ENCODE results near the gene CORO2A.
"Not testable (repeated sequence)": the region's sequence is repeated elsewhere in the genome, so short reads cannot be mapped to it uniquely, and the experiment has no call there.

Gene CORO2A

DNA sequence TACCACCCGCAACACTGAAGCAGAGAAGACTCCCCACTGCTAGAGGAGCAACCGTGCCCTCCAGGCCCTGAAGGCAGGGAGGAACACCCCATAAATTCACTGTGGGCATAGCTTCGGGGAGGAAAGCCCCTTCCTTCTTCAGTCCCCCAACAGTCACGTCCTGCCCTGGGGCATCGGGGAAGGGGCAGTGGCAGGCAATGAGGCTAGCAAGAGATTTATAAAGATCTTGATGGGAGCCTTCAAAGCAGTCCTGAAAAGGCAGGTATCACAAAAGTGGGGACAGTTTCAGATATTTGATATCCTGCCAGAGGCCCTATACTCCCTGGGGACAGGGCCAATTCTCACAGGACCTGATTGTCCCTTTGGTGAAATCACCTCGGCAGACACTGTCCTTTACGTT, 56.5 kb downstream of the CORO2A start:
- DNase-seq (ENCODE audit: low read depth), result no peak

DNA sequence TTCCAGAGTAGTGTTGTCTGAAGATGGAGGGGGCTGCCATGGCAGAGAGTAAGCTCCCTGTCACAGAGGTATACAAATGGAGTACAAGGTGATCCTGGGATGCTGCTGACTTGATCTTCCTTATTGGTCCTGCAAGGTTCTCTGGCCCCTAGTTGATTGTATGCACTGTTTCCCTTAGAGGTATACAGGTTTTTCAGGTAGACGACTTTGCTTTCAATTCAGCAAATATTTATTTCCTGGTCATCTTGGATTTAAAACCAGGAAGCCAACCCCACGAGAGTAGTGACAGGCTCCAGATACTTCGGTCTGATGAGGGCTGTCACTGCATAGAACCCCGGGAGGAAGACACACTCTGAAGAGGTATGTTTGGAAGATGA, 56.9 kb downstream of the CORO2A start:
- no peak for DNase-seq (ENCODE audit: low read depth)

DNA sequence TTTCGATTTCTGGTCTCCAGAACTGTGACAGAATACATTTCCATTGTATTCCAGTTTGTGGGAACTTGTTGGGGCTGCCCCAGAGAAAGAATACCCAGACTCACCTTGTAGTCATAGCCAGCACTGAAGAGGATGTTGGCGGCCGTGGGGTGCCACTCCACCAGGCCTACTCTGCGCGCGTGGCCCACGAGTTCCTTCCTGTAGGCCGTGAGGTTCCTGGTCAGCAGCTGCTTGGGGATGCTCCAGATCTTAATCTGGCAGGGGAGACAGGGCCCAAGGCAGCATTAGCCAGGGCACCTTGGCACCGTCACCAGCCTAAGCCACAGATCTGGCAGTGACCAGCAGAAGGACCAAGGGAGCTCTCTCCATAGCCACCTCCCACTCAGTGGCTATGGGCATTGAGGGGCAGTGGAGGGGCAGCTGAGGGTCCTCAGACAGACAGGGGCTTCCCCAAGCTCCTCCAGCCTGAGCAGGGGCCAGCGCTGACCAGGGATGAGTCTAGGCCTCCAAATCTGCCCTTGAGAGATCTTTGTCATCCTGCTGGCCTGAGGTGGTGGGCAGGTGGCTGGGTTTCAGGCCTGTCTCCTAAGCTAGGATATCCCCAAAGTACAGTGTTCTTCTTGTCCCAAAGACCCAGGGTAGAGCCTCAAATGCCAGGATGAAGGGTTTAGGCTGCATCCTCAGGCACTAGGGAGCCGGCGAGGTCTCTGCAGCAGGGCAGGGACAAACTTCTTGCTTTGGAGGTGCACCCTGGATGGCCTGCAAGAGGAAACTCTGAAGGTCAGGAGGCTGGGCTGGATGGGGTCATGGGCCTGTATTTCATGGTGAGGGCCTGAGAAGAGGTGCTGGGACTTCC, 57.5 kb downstream of the CORO2A start:
- no peak for DNase-seq (ENCODE audit: low read depth)

DNA sequence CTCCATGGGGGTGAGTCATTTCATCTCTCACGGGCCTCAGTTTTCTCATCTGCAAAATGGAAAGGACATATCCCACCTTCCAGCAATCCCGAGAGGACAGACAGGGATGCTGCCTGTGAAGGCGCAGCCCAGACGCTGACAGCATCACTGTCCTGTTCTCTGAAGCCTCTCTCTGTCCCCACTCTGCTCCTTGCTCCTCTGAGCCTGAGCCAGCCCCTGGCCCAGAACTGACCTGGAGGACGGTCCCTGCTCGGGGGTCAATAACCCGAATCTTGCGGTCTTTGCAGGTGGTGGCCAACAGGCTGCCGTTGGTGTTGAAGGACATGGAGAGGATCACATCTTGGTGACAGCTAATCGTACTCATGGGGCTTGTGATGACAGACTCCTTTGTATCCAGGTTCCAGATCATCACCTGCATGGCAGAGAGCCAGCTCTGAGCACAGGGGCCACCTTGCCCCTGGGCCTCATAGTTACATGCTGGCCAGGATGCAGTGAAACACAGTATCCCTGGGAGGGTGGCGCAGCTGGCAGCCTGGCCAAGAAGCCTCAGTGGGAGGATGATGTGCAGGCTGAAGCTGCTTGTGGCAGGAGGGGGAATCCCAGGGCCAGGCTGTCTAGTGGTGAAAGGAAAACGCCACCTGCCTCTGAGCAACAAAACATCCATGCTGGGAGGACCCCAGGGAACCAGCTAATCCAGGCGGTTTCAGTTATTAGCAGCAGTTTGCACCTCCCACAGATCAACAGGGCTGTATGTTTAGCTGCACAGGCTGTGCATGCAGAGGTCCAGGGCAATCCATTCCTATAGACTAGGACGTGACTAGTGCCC, 59.4 kb downstream of the CORO2A start:
- DNase-seq (ENCODE audit: low read depth), result no peak

DNA sequence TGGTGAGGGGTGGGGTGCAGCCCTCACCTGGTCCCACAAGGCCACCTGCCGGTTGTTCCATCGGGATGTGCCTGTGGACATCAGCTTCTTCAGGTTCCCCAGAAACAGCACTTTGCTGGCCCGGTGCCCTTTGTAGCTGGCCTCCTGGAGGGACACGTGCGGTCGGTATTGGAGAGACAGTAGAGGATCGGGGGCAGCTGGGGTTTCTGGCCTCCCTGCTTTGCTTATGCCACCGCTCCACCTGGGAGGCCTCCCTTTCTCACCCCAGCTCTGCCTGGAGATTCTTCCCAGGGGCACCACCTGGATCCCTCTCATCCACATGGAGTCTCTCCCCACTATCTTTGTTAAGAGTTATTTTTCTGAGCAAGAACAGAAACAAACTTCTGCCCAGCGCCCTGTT, 60.3 kb downstream of the CORO2A start:
- no peak for DNase-seq (ENCODE audit: low read depth)

DNA sequence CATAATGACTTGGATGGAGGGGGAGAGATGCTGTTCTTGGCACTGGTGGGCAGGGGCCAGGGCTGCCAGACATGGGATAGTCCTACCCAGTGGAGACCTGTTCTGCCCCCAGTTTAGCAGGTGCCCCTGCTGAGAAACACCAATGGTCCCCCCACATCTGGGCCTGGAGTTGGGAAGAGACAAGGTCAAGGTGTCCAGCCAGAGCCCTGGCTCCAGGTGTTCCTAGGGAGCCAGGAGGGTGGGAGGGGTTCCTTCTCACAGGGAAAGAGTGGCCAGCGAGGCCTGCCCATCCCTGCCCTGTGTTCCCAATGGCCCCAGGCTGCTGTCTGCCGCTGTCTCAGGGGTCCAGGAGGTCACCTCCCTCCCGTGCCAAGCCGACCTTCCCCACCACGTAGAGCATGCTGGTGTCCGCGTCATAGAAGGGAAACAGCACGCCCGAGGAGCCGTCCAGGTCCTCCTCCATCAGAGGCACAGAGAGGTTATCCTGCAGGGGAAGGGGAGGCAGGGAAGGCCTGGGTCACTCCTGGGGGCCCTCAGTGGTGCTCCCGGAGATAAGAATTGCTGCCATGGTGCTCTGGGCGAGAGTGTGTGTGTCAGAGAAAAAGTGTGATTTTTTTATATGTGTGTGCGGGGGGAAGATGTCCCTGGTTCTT, 61.7 kb downstream of the CORO2A start:
- no peak for DNase-seq (ENCODE audit: low read depth)

DNA sequence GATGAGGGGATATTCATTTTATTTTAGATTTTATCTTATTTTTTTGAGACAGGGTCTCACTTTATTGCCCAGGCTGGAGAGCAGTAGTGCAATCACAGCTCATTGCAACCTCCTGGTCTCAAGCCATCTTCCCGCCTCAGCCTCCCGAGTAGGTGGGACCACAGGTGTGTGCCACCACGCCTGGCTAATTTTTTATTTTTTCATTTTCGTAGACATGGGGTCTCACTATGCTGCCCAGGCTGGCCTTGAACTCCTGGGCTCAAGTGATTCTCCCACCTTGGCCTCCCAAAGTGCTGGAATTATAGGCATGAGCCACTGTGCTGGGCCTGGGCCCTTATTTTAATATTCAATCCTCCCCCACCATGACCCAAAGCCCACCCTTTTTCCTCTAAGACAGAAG, 62.4 kb downstream of the CORO2A start:
- not testable (repeated sequence) for DNase-seq (ENCODE audit: low read depth)

DNA sequence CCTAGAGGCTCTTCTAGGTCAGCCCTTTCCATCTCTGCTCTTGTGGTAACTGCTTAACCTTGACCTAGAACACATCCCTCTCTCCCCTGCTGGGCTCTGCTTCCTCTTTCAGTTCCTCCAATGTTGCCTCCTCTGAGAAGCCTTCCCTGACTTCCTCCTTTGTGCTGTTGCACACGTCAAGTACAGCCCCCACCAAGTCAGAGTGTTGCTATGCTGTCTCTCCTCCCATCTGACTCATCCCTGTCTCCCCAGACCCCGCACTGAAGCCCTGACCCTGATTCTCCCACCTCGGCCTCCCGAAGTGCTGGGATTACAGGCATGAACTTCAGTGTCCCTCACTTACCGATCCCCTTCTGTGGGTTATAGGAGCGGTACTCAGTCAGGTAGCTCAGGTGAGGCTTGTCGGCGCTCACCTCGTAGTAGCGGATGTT, 63.0 kb downstream of the CORO2A start:
- DNase-seq (ENCODE audit: low read depth), result no peak

DNA sequence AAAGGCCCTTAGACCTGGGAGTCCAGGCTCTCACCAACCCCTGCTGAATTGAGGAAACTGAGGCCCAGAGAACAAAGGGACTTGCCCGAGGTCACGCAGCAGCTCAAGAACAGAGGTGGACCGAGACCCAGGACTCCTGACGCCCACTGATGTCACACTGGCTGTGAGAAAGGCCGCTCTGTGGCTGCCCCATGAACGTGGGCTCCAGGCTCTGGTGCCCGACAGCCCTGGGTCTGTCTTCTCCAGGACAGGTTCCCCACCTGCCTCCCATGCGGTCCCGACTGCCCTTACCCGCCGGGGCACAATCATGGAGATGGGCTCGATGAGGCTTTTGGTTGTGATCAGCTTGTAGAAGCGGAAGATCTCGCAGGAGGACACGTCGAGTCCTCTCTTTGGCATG, 64.1 kb downstream of the CORO2A start:
- DNase-seq (ENCODE audit: low read depth), result no peak

DNA sequence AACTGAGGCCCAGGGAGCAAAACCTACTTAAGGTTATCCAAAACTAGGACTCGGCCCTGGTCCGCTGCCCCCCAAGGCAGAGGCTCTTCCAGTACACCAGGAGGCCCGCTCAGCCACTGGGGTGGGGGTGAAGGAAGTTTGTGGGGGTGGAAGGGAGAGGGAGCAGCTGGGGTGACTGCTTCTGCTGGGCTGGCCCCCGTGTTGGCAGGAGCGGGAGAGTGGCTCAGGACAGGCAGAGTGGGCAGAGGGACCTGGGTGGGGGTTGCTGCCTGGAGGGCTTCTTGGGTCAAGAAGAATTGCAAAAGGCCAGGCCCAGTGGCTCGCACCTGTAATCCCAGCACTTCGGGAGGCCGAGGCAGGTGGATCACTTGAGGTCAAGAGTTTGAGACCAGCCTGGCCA, 65.2 kb downstream of the CORO2A start:
- no peak for DNase-seq (ENCODE audit: low read depth)

DNA sequence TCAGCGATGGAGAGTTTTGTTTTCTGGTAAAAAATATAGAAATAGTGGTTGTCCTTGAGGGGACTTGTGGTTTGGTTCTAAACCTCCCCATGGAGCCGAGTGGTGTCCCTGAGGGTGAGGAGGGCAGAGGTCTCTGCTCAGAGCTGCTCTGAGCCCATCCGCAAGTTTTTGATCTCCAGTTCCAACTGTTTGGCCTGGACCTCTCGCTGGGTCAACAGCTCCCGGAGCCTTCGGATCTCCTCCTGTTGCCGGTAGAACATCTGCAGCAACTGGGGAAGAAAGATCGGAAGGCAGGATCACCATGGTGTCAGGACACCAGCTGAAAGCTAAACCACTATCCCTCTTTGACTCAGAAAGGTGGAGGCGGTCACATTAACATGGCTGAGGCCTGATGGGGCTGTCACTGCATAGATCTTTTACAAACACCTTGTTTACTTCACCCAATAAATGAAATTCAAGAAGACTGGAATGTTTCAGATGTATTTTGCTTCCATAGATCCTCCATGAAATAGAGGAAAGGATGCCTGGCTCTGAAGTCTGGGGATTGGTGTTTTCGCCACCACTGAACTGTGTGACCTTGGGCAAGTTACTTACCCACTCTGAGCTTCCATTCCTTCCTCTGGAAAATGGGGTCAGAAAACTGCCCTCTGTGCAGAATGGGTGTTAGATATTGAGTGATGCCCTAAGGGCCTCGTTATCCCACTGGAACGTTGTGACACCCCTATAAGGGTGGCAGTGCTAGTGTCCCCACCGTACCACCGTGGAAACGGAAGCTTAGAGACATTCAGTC, 67.6 kb downstream of the CORO2A start:
- no peak for DNase-seq (ENCODE audit: low read depth)

DNA sequence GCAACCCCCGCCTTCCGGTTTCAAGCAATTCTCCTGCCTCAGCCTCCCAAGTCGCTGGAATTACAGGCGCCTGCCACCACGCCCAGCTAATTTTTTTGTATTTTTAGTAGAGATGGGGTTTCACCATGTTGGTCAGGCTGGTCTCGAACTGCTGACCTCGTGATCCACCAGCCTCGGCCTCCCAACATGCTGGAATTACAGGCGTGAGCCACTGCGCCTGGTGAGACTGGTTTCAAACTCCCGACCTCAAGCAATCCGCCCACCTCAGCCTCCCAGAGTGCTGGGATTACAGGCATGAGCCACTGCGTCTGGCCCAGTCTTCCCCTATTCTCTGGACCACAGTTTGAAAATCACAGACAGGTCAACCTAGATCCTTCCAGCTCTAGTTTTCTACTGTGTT, 68.3 kb downstream of the CORO2A start:
- not testable (repeated sequence) for DNase-seq (ENCODE audit: low read depth)

DNA sequence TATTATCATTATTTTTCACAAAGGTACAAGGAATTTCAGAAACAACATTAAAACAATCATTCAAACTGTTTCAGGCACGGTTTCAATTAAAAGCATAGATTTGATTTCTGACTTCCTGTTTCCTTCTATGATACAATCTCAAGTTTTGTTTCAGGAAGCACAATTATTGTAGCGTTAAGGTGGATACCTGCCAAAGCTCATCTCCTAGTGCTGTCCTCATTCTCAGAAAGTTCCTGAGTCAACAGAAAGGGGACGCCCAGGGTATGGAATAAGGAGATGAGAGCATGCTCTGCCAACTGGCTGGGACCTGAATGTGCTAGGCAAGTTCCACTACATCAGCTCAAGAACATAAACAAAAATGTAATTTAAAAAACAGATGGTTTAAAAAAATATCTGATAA, 71.4 kb downstream of the CORO2A start:
- no peak for DNase-seq (ENCODE audit: low read depth)

DNA sequence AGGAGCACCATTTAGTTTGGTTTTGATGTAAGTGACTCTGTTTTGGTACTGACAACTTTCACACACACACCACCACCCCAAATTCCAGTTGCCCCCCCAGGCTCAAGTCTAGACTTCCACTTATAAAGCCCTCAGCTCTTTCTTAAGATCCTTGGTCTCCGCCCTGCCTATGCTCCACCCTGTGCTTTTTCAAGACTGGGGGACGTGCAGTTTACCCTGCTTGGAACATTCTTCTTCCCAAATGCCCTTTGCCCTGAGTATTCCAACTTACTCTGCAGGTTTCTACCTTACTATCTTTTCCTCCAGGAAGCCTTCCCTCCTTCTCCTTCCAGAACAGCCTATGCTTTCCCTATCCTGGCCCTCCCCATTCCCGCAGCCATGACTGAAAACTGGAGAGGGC, 72.0 kb downstream of the CORO2A start:
- no peak for DNase-seq (ENCODE audit: low read depth)

DNA sequence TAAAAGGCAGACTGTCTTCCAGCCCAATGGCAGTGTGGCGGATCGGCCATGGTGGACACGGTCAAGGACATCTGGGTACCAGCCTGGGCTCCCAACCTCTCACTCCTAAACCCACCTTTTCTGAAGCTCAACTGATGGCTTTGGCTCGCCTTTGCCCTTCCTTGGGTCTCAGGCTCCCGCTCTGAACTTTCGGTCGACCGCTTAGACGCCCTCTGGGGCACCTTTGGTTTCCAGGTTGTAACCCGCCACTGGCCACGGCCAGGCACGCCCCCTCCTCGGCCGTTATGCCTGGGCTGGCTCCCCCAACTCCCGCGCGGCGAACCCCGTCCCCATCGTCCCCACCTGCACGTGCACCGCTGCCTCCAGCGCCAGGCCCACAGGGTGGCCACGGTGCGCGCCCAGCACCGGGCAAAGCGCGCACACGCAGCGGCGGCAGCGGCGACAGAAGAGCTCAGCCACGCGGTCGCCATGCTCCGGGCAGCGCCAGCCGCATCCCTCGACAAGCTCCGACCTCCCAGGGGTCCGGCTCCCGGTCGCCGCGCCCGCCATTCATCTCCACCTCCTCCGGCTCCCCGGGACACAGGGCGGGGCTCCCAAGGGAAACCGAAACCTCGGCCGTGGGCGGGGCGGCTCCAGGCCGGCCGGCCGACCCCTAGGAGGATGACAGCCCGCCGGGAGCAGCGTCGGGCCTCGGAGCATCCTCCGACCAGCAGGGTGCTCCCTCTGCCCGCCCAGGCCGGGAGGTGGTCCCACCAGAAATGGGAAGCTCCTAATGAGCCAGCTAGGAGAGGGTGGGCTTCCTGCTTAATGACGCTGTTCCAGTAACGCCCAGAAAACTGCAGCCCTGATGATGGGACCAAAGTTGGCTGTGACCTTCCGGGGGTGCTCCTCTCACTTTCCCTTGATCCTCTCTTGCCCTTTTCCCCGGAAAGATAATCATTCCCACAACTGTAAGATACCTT, 73.5 kb downstream of the CORO2A start, which contains the start of gene TRIM14:
TSS of gene TRIM14 (minus strand) at position 583 of the 962 bp plus-strand sequence. CDS start at position 549, 34 bp downstream.
- DNase-seq (ENCODE audit: low read depth), result peak; percentile 42

DNA sequence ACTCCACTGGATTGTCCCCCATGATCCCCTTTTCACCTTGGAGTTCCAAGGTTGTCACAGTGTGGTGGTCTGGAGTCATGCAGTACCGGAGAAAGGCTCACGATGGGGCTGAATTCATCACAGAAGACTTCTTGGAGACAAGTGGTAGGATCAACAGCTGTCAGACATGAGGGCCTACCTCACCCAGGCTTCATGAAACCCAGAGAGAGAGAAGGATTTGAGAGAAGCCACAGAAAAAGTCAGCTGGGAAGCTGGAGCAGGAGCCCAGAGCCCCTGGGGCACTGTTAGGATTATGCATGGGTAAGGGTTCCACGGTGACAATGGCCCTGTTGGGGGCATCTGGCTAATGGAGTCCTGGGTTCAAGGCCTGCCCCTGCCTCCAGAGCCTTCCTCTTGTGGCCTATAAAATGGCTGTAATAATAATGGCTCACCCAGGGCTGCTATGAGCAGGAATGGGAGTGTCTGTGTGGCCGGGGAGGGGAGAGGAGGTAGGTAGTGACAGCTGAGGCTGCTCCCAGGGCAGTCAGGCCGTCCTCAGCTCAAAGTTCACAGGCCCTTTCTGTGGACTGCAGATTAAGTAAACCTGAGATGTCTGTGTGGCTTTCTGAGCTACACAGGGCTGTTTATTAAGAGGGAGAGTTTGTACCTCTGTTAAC, 74.3 kb downstream of the CORO2A start:
- peak; percentile 21 for DNase-seq (ENCODE audit: low read depth)

DNA sequence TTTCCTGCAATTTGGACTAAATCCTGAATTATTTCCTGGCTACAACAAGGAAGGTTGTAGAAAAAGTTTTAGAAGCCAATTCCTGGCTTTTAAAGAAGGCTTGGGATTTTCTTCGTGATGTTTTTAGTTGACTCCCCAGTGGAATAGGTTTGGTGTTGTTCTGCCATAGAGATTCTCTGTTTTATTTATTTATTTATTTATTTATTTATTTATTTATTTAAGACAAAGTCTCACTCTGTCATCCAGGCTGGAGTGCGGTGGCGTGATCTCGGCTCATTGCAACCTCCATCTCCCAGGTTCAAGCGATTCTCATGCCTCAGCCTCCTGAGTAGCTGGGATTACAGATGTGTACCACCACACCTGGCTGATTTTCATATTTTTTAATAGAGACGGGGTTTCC, 75.3 kb downstream of the CORO2A start:
- not testable (repeated sequence) for DNase-seq (ENCODE audit: low read depth)

DNA sequence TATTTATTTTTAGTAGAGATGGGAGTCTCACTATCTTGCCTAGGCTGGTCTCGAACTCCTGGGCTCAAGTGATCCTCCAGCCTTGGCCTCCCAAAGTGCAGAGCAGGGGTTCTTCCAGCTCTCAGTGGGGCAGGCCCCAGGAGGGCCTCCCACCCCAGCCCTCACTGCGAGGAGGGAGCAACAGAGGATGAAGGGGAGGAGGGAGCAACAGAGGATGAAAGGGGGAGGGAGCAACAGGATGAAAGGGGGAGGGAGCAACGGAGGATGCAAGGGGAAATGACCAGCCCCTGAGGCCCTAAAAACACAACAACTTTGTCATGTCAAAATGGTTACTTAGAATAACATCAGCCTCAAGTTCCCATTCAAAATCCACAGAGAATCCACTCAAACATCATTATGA, 83.4 kb downstream of the CORO2A start:
- no peak for DNase-seq (ENCODE audit: low read depth)

DNA sequence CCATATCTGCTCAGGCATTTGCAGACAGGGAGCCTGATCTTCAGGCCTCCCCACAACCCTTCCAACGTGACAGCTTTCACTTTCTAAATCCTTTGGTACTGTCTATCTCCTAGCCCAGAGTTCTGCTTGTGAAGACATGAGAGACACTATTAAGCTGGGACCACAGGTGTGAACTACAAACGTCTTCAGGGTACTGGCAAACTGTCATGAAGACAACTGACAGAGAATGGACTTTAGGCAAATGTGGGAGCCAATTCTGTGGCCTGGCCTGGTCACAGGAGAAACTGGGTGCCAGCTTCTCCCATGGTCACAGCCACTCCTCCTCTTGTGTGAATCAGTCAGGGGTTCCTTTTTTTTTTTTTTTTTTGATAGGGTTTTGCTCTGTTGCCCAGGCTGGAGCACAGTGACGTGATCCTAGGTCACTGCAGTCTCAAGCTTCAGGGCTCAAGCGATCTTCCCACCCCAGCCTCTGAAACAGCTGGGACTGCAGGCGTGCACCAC, 83.9 kb downstream of the CORO2A start:
- DNase-seq (ENCODE audit: low read depth), result no peak

DNA sequence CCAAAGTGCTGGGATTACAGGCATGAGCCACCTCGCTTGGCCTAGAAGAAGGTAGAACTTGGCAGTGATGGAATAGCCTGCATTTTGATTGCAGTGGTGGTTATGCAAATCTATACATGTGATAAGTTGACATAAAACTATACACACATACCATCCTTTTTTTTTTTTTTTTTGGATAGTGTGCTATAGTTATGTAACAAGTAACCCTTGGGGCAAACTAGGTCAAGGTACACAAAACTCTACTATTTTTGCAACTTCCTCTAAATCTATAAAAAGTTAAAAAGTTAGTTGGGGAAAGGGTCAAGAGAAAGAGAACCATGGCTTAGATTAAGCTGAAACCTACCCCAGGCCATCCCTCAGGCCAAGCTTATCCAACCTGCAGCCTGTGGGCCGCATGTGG, 84.5 kb downstream of the CORO2A start:
- no peak for DNase-seq (ENCODE audit: low read depth)
